A673 (cell line): ENCODE results near the gene ELF5. TPM values are rescaled to one million over a fixed set of nuclear protein-coding genes. Genes with fewer than 3 reads are reported as not detected.

Source experiments
- BruUV-seq: library from RNA; stranded (reverse); fragments of 400-500 nt; replicated peaks from 2 replicates; lab custom pipeline; 2021; lab: Mats Ljungman, UMichigan
- CTCF ChIA-PET: fragments of 300-600 bp; sonication (Branson Sonifier 250); formaldehyde crosslinking; loops from one replicate; lab custom pipeline; 2022; ENCODE audit warnings: antibody characterized with exemption; lab: Charles Lee
- POLR2A ChIA-PET: fragments of 300-600 bp; sonication (Branson Sonifier 250); formaldehyde crosslinking; loops from one replicate; lab custom pipeline; 2022; ENCODE audit warnings: antibody characterized with exemption; ENCODE audit not compliant: low non-redundant PET; lab: Charles Lee
- DNase-seq: peaks from one replicate; pipeline ENCODE4 v3.0.0-alpha.2; 2015; ENCODE audit warnings: low spot score
- H3K27ac ChIP-seq: fragments of 200-600 bp; sonication (generic); 2 replicates; pipeline ENCODE4 v1.5.1; 2016; ENCODE audit warnings: mixed run types, low read depth, mild to moderate bottlenecking, mixed read lengths, antibody characterized with exemption, low read length; ENCODE audit not compliant: poor library complexity, severe bottlenecking
- H3K27me3 ChIP-seq: fragments of 200-600 bp; sonication (generic); replicated peaks from 2 replicates; pipeline ENCODE4 v1.6.1; 2017; ENCODE audit warnings: mixed run types, low read depth, mild to moderate bottlenecking, mixed read lengths, antibody characterized with exemption, low read length; ENCODE audit not compliant: insufficient read depth, poor library complexity
- H3K36me3 ChIP-seq: fragments of 200-600 bp; sonication (generic); 2 replicates; pipeline ENCODE4 v1.6.1; 2016; ENCODE audit warnings: mixed run types, mild to moderate bottlenecking, mixed read lengths, antibody characterized with exemption, low read length; ENCODE audit not compliant: insufficient read depth, poor library complexity, severe bottlenecking
- H3K4me1 ChIP-seq: fragments of 200-600 bp; sonication (generic); 2 replicates; pipeline ENCODE4 v1.6.1; 2017; ENCODE audit warnings: mixed run types, mild to moderate bottlenecking, mixed read lengths, antibody characterized with exemption, low read length; ENCODE audit not compliant: insufficient read depth, poor library complexity, severe bottlenecking
- H3K4me3 ChIP-seq: fragments of 200-600 bp; sonication (generic); 2 replicates; pipeline ENCODE4 v1.5.1; 2016; ENCODE audit warnings: low read depth, mixed run types, mild to moderate bottlenecking, mixed read lengths, low read length; ENCODE audit not compliant: poor library complexity, severe bottlenecking
- H3K9me3 ChIP-seq: fragments of 200-600 bp; sonication (generic); 2 replicates; pipeline ENCODE4 v1.6.1; 2016; ENCODE audit warnings: mixed run types, low read depth, mild to moderate bottlenecking, mixed read lengths, antibody characterized with exemption, low read length; ENCODE audit not compliant: poor library complexity, severe bottlenecking
- EZH2 ChIP-seq: fragments of 200-600 bp; sonication (generic); IDR thresholded peaks from 2 replicates; pipeline ENCODE4 v1.6.1; 2017; ENCODE audit warnings: borderline replicate concordance, low read depth, mild to moderate bottlenecking, mixed read lengths, antibody characterized with exemption, low read length; ENCODE audit not compliant: poor library complexity, severe bottlenecking
- intact Hi-C: fragments of 100-400 bp; cut with micrococcal nuclease; formaldehyde crosslinking; loops from one replicate; pipeline ENCODE4 v1.10.0; 2022; ENCODE audit not compliant: unreplicated experiment
- total RNA-seq: library from RNA; stranded (reverse); gene quantifications from 2 replicates; pipeline ENCODE4 v1.2.3, GENCODE V29; 2021
- TF ChIP-seq, protein P1 (sequence below): fragments of 300-800, 200-600 bp; sonication (generic); conservative IDR thresholded peaks from 2 replicates; pipeline ENCODE4 v1.5.1; 2017; ENCODE audit warnings: low read depth, mild to moderate bottlenecking, antibody characterized with exemption, low read length, moderate library complexity, mixed read lengths

Gene ELF5
- total RNA-seq, 1 experiment from 2014 or later, result not detected

DNA sequence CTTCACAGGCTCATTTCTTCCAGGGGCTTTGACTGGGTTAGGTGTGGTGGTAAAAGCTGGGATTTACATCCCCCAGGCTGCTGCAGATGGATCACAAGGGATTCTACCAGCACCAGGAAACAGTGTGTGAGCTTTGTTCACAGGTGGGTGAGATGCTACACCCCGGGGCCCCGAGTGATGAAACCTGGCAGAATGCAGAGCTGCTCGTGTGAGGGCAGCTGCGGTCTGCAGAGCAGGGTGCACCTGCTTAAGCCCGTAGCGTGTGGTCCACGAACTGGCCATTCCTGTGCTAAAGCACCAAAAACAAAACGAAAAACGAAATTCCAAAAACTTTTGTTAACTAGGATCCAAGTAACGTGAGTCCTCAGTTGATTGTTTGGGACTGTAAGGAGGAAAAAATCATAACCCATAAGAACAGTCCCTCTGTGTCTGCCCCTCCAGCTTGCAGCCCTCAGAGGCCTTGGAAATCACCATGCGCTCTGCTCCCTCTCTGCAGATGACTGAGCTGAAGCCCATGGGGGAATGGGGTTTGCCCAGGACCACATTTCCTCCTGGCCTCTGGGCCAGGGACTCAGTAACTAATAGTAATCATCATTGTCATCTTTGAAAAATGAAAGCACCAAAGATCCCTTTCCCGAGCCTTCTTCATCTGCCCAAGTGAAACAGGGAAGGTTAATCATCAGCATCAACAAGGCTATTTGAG, 24.6 kb downstream of the ELF5 start:
- Histone ChIP-seq H3K36me3 (no peaks in the 10 kb centered on the region), H3K9me3 (no peaks in the 10 kb centered on the region), H3K27ac (no peak overlapping the region), H3K4me1 (no peaks in the 10 kb centered on the region), H3K4me3 (no peak overlapping the region), H3K27me3 (no peaks in the 10 kb centered on the region)
- no peak for TF ChIP-seq EZH2
- TF ChIP-seq, protein P1, sequence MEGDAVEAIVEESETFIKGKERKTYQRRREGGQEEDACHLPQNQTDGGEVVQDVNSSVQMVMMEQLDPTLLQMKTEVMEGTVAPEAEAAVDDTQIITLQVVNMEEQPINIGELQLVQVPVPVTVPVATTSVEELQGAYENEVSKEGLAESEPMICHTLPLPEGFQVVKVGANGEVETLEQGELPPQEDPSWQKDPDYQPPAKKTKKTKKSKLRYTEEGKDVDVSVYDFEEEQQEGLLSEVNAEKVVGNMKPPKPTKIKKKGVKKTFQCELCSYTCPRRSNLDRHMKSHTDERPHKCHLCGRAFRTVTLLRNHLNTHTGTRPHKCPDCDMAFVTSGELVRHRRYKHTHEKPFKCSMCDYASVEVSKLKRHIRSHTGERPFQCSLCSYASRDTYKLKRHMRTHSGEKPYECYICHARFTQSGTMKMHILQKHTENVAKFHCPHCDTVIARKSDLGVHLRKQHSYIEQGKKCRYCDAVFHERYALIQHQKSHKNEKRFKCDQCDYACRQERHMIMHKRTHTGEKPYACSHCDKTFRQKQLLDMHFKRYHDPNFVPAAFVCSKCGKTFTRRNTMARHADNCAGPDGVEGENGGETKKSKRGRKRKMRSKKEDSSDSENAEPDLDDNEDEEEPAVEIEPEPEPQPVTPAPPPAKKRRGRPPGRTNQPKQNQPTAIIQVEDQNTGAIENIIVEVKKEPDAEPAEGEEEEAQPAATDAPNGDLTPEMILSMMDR, result no peak
- ChIA-PET POLR2A (no interaction called here), CTCF (no interaction called here)
- no TSS peak for BruUV-seq
- intact Hi-C loops, result no loop called here
- DNase-seq, result no peak

DNA sequence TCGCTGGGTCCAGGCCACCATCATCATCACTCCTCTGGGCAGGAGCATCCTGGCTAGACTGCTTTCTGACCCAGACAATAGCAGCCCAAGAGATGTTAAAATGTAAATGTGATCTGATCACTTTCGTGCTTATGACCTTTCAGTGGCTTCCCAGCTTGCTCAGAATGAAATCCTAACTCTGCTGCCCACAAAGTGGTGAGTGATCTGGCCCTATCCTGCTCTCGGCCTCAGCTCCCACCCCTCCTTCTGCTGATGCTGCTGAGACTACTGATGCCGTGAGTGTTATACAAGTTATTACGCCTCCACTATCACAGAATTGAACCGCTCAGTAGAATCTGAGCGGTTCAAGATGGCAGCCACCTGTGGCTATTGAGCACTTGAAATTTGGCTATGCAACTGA, 26.2 kb downstream of the ELF5 start:
- intact Hi-C loops, result no loop called here
- H3K4me1 ChIP-seq, result no peaks in the 10 kb centered on the region
- no peak overlapping the region for H3K27ac ChIP-seq
- H3K4me3 ChIP-seq, result no peak overlapping the region
- ChIA-PET POLR2A (no interaction called here), CTCF (no interaction called here)
- no peaks in the 10 kb centered on the region for H3K9me3 ChIP-seq
- no TSS peak for BruUV-seq
- H3K27me3 ChIP-seq, result no peaks in the 10 kb centered on the region
- no peaks in the 10 kb centered on the region for H3K36me3 ChIP-seq
- no peak for TF ChIP-seq EZH2
- TF ChIP-seq, protein P1, result no peak
- no peak for DNase-seq

DNA sequence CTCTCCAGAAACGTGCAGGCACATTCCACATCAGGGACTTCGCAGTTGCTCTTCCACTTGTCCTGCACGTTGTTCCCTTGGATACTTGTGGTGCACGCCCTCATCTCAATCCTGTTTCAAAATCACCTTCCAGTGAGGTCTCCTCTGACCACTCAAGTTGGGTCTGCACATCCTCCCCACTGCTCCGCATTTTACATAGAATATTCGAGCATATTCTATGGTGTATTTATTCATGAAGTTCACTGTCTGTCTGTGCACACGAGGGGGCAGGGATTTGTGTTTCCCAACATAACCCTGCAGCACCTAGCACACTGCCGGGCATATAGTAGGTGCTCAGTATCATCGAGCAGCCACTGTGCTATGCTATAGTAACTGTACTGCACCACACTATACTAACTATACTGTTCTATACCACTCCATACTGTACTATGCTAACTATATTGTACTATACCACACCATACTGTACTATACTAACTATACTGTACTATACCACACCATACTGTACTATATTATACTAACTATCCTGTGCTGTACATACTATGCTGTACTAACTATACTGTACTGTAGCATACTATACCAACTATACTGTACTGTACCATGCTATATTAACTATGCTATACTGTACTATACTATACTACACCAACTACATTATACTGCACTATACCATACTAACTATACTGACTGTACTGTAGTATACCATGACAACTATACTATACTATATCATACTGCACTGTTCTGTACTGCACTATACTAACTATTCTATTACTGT, 30.3 kb downstream of the ELF5 start:
- POLR2A ChIA-PET, result no interaction called here
- no peaks in the 10 kb centered on the region for H3K27me3 ChIP-seq
- H3K4me1 ChIP-seq, result no peaks in the 10 kb centered on the region
- DNase-seq, result no peak
- no peak overlapping the region for H3K4me3 ChIP-seq
- TF ChIP-seq EZH2, result no peak
- TF ChIP-seq, protein P1, result no peak
- BruUV-seq, result no TSS peak
- CTCF ChIA-PET, result no interaction called here
- intact Hi-C loops, result no loop called here
- H3K27ac ChIP-seq, result no peak overlapping the region
- no peaks in the 10 kb centered on the region for H3K36me3 ChIP-seq
- H3K9me3 ChIP-seq, result no peaks in the 10 kb centered on the region
